Neutrophil (primary cell): ENCODE results near the gene MARCHF9.
A peak's percentile ranks its signal among the peaks of the same experiment; 100 is the strongest.
"Not testable (repeated sequence)": the region's sequence is repeated elsewhere in the genome, so short reads cannot be mapped to it uniquely, and the experiment has no call there.

ENCODE experiments used
- H3K27ac ChIP-seq: fragments of 200-600 bp; sonication (generic); 2 replicates; pipeline ENCODE4 v1.5.1; 2016; ENCODE audit warnings: mild to moderate bottlenecking, moderate library complexity
- H3K27me3 ChIP-seq: fragments of 200-600 bp; sonication (generic); 2 replicates; pipeline ENCODE4 v1.6.0; 2016; ENCODE audit warnings: mild to moderate bottlenecking
- H3K36me3 ChIP-seq: fragments of 200-600 bp; sonication (generic); 2 replicates; pipeline ENCODE4 v1.5.1; 2017
- H3K4me1 ChIP-seq, 2 experiments: fragments of 200-600 bp in 1 of 2; sonication (generic) in 1 of 2; 1 replicate in 1 of 2; 2 replicates in 1 of 2; pipeline versions ENCODE4 v1.5.1 to v1.6.1; 2013 to 2016; ENCODE audit warnings: low read depth in 1 of 2, low read length in 1 of 2, mild to moderate bottlenecking in 1 of 2, moderate library complexity in 1 of 2; ENCODE audit not compliant: control insufficient read depth in 1 of 2, insufficient read depth in 1 of 2
- H3K4me3 ChIP-seq, 2 experiments: fragments of 200-600 bp in 1 of 2; sonication (generic) in 1 of 2; 1 replicate in 1 of 2; 2 replicates in 1 of 2; pipeline ENCODE4 v1.5.1; 2013 to 2016; ENCODE audit warnings: low read depth in 1 of 2, low read length in 1 of 2, mild to moderate bottlenecking in 1 of 2, moderate library complexity in 1 of 2
- H3K9me3 ChIP-seq: fragments of 200-600 bp; sonication (generic); 2 replicates; pipeline ENCODE4 v1.5.1; 2016
- TF ChIP-seq, protein P1 (sequence below): fragments of 200-600 bp; sonication (generic); IDR thresholded peaks from 2 replicates; pipeline ENCODE4 v1.5.1; 2016; ENCODE audit warnings: antibody characterized with exemption

MARCHF9 gene

DNA sequence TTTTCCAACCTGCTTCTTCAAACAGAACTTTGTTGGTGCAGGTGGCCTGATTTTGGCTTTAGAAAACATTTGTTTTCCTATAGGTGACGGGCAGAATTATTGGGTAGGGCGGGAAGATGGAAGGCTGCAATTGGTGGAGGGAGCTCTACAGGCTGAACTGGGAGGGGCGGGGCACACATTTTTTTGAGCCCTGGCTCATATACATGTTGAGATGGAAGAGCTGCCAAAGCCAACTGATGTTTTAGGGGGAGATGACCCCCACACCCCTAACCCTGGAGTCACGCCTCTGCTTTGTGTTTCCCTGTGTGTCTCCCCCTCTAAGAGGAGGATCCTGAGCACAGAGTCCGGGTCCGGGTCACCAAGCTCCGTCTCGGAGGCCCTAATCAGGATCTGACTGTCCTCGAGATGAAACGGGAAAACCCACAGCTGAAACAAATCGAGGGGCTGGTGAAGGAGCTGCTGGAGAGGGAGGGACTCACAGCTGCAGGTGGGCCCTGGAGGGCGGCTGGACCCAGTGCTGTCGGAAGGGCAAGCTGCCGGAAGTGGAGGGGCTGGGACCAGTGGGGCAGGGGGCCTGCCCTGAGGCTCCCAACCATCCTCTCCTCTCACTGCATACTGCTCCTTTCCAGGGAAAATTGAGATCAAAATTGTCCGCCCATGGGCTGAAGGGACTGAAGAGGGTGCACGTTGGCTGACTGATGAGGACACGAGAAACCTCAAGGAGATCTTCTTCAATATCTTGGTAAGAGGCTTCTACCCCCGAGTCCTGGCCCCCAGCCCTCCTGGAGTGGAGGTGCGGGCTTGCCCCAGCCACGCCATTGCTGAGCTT is 34.9 kb upstream of the MARCHF9 start:
- no peak overlapping the region for H3K4me3 ChIP-seq
- H3K4me1 ChIP-seq: no peaks in the 10 kb centered on the region
- H3K27ac ChIP-seq: no peak overlapping the region
- no peaks in the 10 kb centered on the region for H3K27me3 ChIP-seq
- TF ChIP-seq, protein P1, sequence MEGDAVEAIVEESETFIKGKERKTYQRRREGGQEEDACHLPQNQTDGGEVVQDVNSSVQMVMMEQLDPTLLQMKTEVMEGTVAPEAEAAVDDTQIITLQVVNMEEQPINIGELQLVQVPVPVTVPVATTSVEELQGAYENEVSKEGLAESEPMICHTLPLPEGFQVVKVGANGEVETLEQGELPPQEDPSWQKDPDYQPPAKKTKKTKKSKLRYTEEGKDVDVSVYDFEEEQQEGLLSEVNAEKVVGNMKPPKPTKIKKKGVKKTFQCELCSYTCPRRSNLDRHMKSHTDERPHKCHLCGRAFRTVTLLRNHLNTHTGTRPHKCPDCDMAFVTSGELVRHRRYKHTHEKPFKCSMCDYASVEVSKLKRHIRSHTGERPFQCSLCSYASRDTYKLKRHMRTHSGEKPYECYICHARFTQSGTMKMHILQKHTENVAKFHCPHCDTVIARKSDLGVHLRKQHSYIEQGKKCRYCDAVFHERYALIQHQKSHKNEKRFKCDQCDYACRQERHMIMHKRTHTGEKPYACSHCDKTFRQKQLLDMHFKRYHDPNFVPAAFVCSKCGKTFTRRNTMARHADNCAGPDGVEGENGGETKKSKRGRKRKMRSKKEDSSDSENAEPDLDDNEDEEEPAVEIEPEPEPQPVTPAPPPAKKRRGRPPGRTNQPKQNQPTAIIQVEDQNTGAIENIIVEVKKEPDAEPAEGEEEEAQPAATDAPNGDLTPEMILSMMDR: no peak
- no peaks in the 10 kb centered on the region for H3K9me3 ChIP-seq
- peaks cover 98% of the 10 kb centered on the region for H3K36me3 ChIP-seq

DNA sequence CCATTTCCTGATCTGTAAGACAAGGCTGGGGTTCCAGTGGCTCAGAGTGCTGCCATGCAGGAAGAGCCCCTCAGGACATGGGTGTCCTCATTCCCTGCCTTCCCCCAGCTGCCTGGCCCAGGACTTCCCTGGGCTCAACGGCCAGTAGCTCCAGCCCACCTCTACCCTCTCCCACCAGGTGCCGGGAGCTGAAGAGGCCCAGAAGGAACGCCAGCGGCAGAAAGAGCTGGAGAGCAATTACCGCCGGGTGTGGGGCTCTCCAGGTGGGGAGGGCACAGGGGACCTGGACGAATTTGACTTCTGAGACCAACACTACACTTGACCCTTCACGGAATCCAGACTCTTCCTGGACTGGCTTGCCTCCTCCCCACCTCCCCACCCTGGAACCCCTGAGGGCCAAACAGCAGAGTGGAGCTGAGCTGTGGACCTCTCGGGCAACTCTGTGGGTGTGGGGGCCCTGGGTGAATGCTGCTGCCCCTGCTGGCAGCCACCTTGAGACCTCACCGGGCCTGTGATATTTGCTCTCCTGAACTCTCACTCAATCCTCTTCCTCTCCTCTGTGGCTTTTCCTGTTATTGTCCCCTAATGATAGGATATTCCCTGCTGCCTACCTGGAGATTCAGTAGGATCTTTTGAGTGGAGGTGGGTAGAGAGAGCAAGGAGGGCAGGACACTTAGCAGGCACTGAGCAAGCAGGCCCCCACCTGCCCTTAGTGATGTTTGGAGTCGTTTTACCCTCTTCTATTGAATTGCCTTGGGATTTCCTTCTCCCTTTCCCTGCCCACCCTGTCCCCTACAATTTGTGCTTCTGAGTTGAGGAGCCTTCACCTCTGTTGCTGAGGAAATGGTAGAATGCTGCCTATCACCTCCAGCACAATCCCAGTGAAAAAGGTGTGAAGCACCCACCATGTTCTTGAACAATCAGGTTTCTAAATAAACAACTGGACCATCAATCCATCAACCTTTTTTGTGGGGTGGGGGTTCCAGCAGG is 34.0 kb upstream of the MARCHF9 start:
- H3K4me3 ChIP-seq: no peak overlapping the region
- peak overlapping the region; percentile 33 for H3K27ac ChIP-seq
- TF ChIP-seq, protein P1: no peak
- peaks cover 96% of the 10 kb centered on the region for H3K36me3 ChIP-seq
- no peaks in the 10 kb centered on the region for H3K9me3 ChIP-seq
- no peaks in the 10 kb centered on the region for H3K4me1 ChIP-seq
- H3K27me3 ChIP-seq: no peaks in the 10 kb centered on the region

DNA sequence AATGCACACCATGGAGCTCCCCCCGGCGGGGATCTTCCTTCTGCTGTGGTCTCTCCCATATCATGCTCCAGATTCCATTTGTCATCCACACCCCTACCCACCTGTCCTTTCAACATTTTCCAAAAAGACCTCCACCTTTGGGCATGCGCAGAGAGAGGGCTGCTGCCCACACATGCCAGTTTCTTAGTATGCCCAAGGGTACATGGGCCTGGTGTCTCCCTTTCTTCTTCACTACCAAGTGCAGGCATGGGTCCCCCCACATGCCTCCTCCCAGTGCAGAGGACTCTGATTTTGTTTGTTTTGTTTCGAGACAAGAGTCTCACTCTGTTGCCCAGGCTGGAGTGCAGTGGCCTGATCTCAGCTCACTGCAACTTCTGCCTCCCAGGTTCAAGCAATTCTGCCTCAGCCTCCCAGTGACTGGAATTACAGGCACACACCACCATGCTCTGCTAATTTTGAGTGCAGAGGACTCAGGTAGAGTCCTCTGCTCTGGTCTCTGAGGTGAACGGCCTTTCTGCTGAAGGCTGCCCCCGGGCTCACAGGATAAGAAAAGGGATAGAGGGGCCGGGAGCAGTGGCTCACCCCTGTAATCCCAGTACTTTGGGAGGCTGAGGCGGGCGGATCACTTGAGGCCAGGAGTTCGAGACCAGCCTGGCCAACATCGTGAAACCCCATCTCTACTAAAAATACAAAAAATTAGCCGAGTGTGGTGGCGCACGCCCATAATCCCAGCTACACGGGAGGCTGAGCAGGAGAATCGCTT is 32.9 kb upstream of the MARCHF9 start:
- H3K9me3 ChIP-seq, H3K27me3 ChIP-seq, H3K4me3 ChIP-seq, H3K4me1 ChIP-seq: not testable (repeated sequence)
- peak overlapping the region; percentile 33 for H3K27ac ChIP-seq
- peaks cover 96% of the 10 kb centered on the region for H3K36me3 ChIP-seq

DNA sequence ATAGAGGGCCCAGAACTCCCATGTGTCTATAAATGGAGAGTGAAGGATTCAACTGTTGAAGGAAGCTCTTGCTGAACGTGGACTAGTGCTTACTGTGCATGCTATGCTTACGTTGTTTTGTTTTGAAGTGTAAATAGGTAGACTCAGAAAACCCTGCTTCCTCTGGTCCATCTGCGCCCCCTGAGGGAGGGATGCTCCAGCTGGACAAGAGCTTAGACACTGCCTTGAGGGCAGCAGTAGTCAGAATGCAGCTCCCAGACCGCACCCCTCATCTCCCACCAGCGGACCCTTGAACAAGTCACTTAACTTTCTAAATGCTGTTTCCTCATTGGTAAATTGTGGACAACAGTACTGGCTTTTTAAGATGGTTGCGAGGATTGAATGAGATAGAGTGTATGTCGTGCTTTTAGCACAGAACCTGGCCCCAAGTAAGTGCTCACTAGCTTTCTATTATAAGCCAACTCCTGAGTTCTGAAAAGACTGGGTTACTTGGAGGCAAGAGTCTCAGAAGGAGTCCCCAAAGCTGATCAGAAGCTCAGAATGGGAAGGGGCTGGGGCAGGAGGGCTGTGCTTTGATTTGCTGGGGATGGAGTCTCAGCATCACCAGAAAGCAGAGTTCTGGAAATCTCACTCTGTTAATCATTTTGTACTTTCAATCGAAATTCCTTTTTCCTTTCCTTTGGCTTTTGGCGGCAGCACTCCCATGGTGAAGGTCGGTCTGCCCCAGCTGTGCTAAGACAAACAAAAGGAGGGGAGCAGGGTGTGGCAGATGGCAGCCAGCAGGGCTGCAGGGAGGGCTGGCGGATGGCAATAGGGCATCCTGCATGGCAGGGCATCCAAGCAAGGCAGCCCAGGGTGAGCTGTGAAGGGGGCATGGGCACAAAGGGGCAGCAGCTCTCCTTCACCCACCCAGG is 31.9 kb upstream of the MARCHF9 start:
- TF ChIP-seq, protein P1: no peak
- peak overlapping the region; percentile 61 for H3K27ac ChIP-seq
- H3K36me3 ChIP-seq: peaks cover 96% of the 10 kb centered on the region
- no peaks in the 10 kb centered on the region for H3K27me3 ChIP-seq
- no peaks in the 10 kb centered on the region for H3K4me1 ChIP-seq
- H3K4me3 ChIP-seq: no peak overlapping the region
- no peaks in the 10 kb centered on the region for H3K9me3 ChIP-seq

DNA sequence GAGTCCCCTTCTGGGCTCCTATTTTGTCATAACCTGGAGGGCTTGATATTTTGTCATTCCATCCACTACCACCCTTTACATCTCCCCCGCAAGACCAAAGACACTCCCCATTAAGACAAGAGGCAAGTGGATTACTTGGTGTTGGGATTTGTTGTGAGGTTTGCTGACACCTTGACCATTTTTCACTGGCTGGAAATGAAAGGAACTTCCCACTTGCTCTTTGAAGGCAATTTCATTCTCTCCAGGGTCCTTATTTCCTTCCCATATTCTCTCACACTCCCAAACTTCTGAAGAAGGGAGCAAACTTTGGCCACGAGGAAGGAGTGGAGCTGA is 31.3 kb upstream of the MARCHF9 start:
- Histone ChIP-seq H3K36me3 (peaks cover 96% of the 10 kb centered on the region), H3K27me3 (no peaks in the 10 kb centered on the region), H3K27ac (peak overlapping the region; percentile 61), H3K4me3 (no peak overlapping the region), H3K4me1 (no peaks in the 10 kb centered on the region), H3K9me3 (no peaks in the 10 kb centered on the region)
- TF ChIP-seq, protein P1: no peak
